CD8-positive, alpha-beta memory T cell (primary cell): ENCODE results near the gene CCR5AS.
"Not testable (repeated sequence)": the region's sequence is repeated elsewhere in the genome, so short reads cannot be mapped to it uniquely, and the experiment has no call there.

Experiments used
- CTCF ChIA-PET: fragments of 350-600 bp; sonication (Branson Sonifier 250); formaldehyde crosslinking; loops from one replicate; lab custom pipeline; 2021; ENCODE audit warnings: antibody characterized with exemption; lab: Charles Lee
- POLR2A ChIA-PET: fragments of 350-600 bp; sonication (Branson Sonifier 250); formaldehyde crosslinking; loops from one replicate; lab custom pipeline; 2021; ENCODE audit warnings: antibody characterized with exemption; lab: Charles Lee
- DNase-seq, 5 donors: peaks; one replicate each; pipeline versions ENCODE4 v3.0.0 to v3.0.0-alpha.2; 2020 to 2022; ENCODE audit warnings: mixed read lengths in 1 of 5
- H3K27ac ChIP-seq: one replicate; pipeline ENCODE4 v1.7.0; 2013; ENCODE audit warnings: low read depth, mild to moderate bottlenecking, low read length, moderate library complexity
- H3K27me3 ChIP-seq: 2 replicates; pipeline ENCODE4 v1.7.0; 2013; ENCODE audit warnings: low read length, mild to moderate bottlenecking; ENCODE audit not compliant: insufficient read depth, poor library complexity, severe bottlenecking
- H3K36me3 ChIP-seq: 2 replicates; pipeline ENCODE4 v1.7.0; 2013; ENCODE audit warnings: mild to moderate bottlenecking, low read length, moderate library complexity; ENCODE audit not compliant: insufficient read depth
- H3K4me1 ChIP-seq: 2 replicates; pipeline ENCODE4 v1.7.0; 2013; ENCODE audit warnings: mild to moderate bottlenecking, low read length, moderate library complexity; ENCODE audit not compliant: insufficient read depth
- H3K4me3 ChIP-seq: 2 replicates; pipeline ENCODE4 v1.7.0; 2013; ENCODE audit warnings: mild to moderate bottlenecking, low read length
- H3K9me3 ChIP-seq: 2 replicates; pipeline ENCODE4 v1.7.0; 2013; ENCODE audit warnings: mild to moderate bottlenecking, low read length
- H3K27ac Mint-ChIP-seq, 8 donors: one replicate each; pipeline ENCODE4 v1.8.0; 2020 to 2021; ENCODE audit warnings: mixed read lengths in 8 of 8, mild to moderate bottlenecking in 6 of 8, inconsistent platforms in 3 of 8, moderate library complexity in 3 of 8
- H3K27me3 Mint-ChIP-seq, 2 donors: one replicate each; pipeline ENCODE4 v1.8.0; 2020 to 2021; ENCODE audit warnings: mixed read lengths in 2 of 2, mild to moderate bottlenecking in 1 of 2, moderate library complexity in 1 of 2
- H3K36me3 Mint-ChIP-seq, 3 donors: one replicate each; pipeline ENCODE4 v1.8.0; 2020 to 2021; ENCODE audit warnings: mixed read lengths in 3 of 3, inconsistent platforms in 1 of 3, mild to moderate bottlenecking in 1 of 3
- H3K4me1 Mint-ChIP-seq, 3 donors: one replicate each; pipeline ENCODE4 v1.8.0; 2020 to 2021; ENCODE audit warnings: mixed read lengths in 3 of 3, inconsistent platforms in 1 of 3, mild to moderate bottlenecking in 1 of 3
- H3K4me3 Mint-ChIP-seq, 7 donors: one replicate each; pipeline ENCODE4 v1.8.0; 2020 to 2021; ENCODE audit warnings: mixed read lengths in 7 of 7, mild to moderate bottlenecking in 6 of 7, moderate library complexity in 4 of 7, inconsistent platforms in 2 of 7
- H3K9me3 Mint-ChIP-seq, 5 donors: one replicate each; pipeline ENCODE4 v1.8.0; 2020 to 2022; ENCODE audit warnings: mixed read lengths in 5 of 5, mild to moderate bottlenecking in 3 of 5, moderate library complexity in 2 of 5, inconsistent platforms in 1 of 5

Gene CCR5AS

DNA sequence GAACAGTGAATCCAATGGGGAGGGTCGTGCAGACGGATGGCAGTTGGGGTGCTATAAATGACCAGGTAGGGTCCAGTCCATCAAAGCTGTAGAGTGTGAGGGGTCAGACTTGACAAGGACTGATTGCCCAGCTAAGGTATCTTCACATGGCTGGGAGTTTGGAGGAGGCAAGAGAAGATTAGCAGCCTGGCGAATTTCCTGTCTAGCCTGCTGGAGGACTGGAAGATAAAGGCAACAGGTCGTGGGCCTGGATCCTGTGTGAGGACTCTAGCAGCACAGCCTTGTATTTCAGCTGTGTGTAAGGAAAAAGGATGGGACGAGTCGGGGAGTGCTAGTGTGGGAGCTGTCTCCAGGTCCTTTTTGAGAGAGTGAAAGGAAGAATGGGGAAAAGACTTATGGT lies 17.6 kb downstream of the CCR5AS start:
- no peaks in the 10 kb centered on the region for H3K9me3 ChIP-seq
- Mint-ChIP-seq H3K4me3 (no peak overlapping the region), H3K9me3 (no peaks in the 10 kb centered on the region), H3K4me1 (peaks cover 0 to 8% (median 4%) of the 10 kb centered on the region in 3 donors), H3K36me3 (peaks cover 0 to 2% (median 0%) of the 10 kb centered on the region in 3 donors), H3K27ac (no peak overlapping the region), H3K27me3 (no peaks in the 10 kb centered on the region)
- POLR2A ChIA-PET, result no interaction called here
- no peaks in the 10 kb centered on the region for H3K4me1 ChIP-seq
- H3K4me3 ChIP-seq, result no peak overlapping the region
- H3K36me3 ChIP-seq, result no peaks in the 10 kb centered on the region
- H3K27ac ChIP-seq, result no peak overlapping the region
- no peaks in the 10 kb centered on the region for H3K27me3 ChIP-seq
- no peak for DNase-seq
- CTCF ChIA-PET, result interaction anchor here (1.0 to 1.2 kb wide), 2 partner anchors 11 to 99 kb away, joined by 3 to 4 read pairs; no protein-coding TSS in a partner anchor

DNA sequence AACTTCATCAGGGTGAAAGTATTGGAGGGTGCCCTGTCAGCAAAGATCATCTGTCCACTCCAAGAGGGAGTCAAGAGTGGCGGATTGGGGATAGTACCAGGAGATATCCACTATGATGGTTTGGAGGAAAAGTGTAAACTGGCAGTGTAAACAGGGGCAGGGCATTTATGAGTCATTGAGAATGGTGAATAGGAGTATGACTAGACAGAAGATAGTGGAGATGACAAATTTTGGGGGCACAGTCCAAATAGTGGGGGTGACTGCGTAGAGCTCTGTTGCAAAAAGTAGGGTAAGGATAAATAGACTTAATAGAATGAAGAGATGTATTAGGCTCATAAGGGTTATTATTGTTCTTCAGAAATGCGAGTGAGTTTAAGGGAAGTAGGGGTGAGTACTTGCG lies 18.0 kb downstream of the CCR5AS start:
- DNase-seq, H3K9me3 ChIP-seq, H3K27me3 Mint-ChIP-seq, H3K4me3 ChIP-seq, H3K4me3 Mint-ChIP-seq, H3K36me3 ChIP-seq, POLR2A ChIA-PET, H3K36me3 Mint-ChIP-seq, H3K9me3 Mint-ChIP-seq, H3K4me1 ChIP-seq, H3K27me3 ChIP-seq, H3K27ac Mint-ChIP-seq, H3K27ac ChIP-seq: not testable (repeated sequence)
- CTCF ChIA-PET, result interaction anchor here (1.0 to 1.2 kb wide), 2 partner anchors 11 to 100 kb away, joined by 3 to 4 read pairs; no protein-coding TSS in a partner anchor
- peaks cover 3 to 12% (median 8%) of the 10 kb centered on the region in 3 donors for H3K4me1 Mint-ChIP-seq

DNA sequence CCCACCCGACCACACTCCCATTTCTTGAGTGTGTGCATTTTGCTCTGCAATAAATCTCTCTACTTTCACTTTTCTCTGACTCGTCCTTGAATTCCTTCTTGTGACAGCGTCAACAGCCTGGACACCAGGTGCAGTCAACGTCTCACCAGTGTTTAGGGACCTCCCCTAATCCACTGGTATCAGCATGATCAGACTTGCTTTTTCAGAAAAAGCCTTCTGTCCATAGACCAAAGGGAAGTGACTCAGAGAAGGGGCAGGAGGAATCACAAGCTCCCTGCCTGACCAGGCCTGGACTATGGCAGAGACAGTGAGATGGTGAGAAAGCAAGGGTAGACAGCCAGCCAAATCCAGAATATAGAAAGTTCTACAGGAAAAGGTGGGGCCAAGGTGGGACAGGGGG lies 20.7 kb downstream of the CCR5AS start:
- ChIA-PET CTCF (interaction anchor here (1.6 kb wide), 1 partner anchor 8 kb away, joined by 4 read pairs; no protein-coding TSS in a partner anchor), POLR2A (no interaction called here)
- no peak overlapping the region for H3K27ac Mint-ChIP-seq

DNA sequence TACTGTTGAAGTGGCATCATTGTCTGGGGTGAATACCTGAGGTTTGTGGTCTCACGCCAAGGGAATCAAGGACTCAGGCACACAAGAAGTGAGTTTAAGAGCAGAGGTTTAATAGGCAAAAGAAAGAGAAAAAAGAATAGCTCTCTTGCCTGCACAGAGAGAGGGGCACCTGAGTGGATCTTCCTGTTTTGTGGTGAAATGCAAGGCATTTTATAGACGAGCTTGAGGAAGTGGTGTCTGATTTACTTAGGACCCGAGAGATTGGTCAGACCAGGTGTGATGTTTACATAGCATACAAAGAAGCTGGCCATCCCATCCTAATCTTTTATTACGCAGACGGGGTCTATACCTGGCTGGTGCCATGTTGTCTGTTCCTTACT lies 22.9 kb downstream of the CCR5AS start:
- Histone ChIP-seq H3K4me1 (peaks cover 16% of the 10 kb centered on the region), H3K4me3 (no peak overlapping the region), H3K9me3 (no peaks in the 10 kb centered on the region), H3K27me3 (no peaks in the 10 kb centered on the region), H3K36me3 (no peaks in the 10 kb centered on the region), H3K27ac (no peak overlapping the region)
- ChIA-PET POLR2A (no interaction called here), CTCF (interaction anchor here (0.6 to 5.0 kb wide), 6 partner anchors 9 to 305 kb away, joined by 3 to 26 read pairs (median 4); partner anchors contain the start of gene CCR5)
- Mint-ChIP-seq H3K9me3 (no peaks in the 10 kb centered on the region), H3K36me3 (peaks cover 0 to 2% (median 0%) of the 10 kb centered on the region in 3 donors), H3K27ac (peak overlapping the region in 4 of 8 donors; percentile 6 to 47 (median 18)), H3K27me3 (no peaks in the 10 kb centered on the region), H3K4me1 (peaks cover 25 to 43% (median 39%) of the 10 kb centered on the region in 3 donors), H3K4me3 (peak overlapping the region in 1 of 7 donors; percentile 40)
- DNase-seq, result no peak

More for the DNA sequence above, 20.7 kb downstream of the CCR5AS start:
- H3K36me3 ChIP-seq, result no peaks in the 10 kb centered on the region
- H3K36me3 Mint-ChIP-seq, result peaks cover 0 to 2% (median 0%) of the 10 kb centered on the region in 3 donors
- peaks cover 6% of the 10 kb centered on the region for H3K4me1 ChIP-seq
- H3K9me3 Mint-ChIP-seq, result no peaks in the 10 kb centered on the region
- H3K9me3 ChIP-seq, result no peaks in the 10 kb centered on the region
- H3K4me1 Mint-ChIP-seq, result peaks cover 14 to 27% (median 21%) of the 10 kb centered on the region in 3 donors
- H3K27ac ChIP-seq, result peak overlapping the region; percentile 25
- H3K4me3 Mint-ChIP-seq, result no peak overlapping the region
- no peaks in the 10 kb centered on the region for H3K27me3 ChIP-seq
- H3K27me3 Mint-ChIP-seq, result no peaks in the 10 kb centered on the region
- H3K4me3 ChIP-seq, result no peak overlapping the region
- DNase-seq, result no peak

DNA sequence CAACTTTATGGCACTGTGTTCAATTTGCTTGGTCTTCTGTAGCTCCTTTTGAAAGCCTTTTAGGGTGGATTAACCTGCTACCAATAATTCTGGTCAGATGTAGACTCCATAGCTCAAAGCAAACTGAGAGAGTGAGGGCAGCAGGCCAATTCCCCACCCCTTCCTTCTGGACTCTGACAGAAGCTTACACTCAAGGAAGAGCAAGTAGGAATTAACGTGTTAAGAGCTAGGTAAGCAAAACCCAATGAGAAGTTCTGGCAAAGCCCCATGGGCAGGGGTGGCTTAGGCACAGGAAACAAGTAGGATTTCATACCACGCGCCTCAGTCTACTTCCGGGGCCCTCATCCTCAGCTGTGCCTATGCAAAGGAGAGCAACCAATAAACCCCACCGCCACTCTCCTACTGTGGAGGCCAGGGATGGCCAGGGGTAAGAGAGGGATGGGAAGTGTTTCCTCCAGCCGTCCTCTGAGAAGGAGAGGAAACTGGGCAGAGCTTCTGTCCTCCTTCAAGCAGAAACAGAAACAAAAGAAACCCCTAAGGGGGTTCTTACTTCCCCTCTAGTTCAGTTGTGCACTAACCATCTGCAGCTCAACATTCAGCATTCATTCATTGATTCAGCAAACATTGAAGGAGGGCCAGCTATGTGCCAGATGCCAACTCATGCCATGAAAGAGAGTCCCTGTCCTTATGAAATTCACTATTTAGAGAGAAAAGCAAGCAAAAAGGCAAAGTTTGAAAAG lies 23.5 kb downstream of the CCR5AS start:
- no peaks in the 10 kb centered on the region for H3K27me3 ChIP-seq
- Mint-ChIP-seq H3K4me1 (peaks cover 26 to 46% (median 41%) of the 10 kb centered on the region in 3 donors), H3K9me3 (no peaks in the 10 kb centered on the region), H3K4me3 (peak overlapping the region in 3 of 7 donors; percentile 20 to 40 (median 37)), H3K27ac (peak overlapping the region in 6 of 8 donors; percentile 6 to 80 (median 56)), H3K36me3 (peaks cover 0 to 2% (median under 1%) of the 10 kb centered on the region in 3 donors), H3K27me3 (no peaks in the 10 kb centered on the region)
- H3K9me3 ChIP-seq, result no peaks in the 10 kb centered on the region
- H3K4me1 ChIP-seq, result peaks cover 19% of the 10 kb centered on the region
- no peak overlapping the region for H3K27ac ChIP-seq
- no peaks in the 10 kb centered on the region for H3K36me3 ChIP-seq
- ChIA-PET POLR2A (interaction anchor here (1.0 kb wide), 1 partner anchor 11 kb away, joined by 4 read pairs; no protein-coding TSS in a partner anchor), CTCF (interaction anchor here (1.1 to 5.0 kb wide), 5 partner anchors 9 to 304 kb away, joined by 3 to 26 read pairs (median 5); partner anchors contain the start of gene CCR5)
- DNase-seq, result no peak
- no peak overlapping the region for H3K4me3 ChIP-seq

DNA sequence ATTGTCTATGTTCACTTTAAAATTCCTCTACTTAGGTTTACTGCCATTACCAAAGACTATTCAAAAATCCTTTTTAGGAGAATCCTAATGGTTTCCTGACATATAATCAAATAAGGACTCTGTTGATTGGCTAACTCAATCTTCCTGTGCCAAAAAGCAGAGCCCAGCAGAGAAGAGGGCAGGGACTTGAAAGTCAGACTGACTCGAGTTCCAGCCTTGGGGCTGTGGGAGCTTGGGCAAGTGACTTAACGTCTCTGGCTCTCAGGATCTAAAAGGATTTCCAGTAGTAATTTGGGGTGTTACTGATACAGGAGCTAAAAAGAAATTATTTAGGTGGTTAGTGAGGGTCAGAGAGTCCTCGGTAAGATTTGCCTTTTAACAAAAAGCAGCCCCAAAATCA lies 25.2 kb downstream of the CCR5AS start:
- H3K9me3 Mint-ChIP-seq, result no peaks in the 10 kb centered on the region
- peaks cover 0 to 9% (median 0%) of the 10 kb centered on the region in 3 donors for H3K36me3 Mint-ChIP-seq
- H3K27me3 ChIP-seq, result no peaks in the 10 kb centered on the region
- peak overlapping the region in 2 of 8 donors; percentile 44 to 81 for H3K27ac Mint-ChIP-seq
- DNase-seq, result no peak
- no peak overlapping the region for H3K4me3 Mint-ChIP-seq
- H3K27ac ChIP-seq, result no peak overlapping the region
- no peaks in the 10 kb centered on the region for H3K36me3 ChIP-seq
- peaks cover 19% of the 10 kb centered on the region for H3K4me1 ChIP-seq
- ChIA-PET CTCF (interaction anchor here (1.3 to 5.0 kb wide), 2 partner anchors 12 to 105 kb away, joined by 5 to 26 read pairs; partner anchors contain the start of gene CCR5), POLR2A (no interaction called here)
- H3K4me1 Mint-ChIP-seq, result peaks cover 38 to 61% (median 54%) of the 10 kb centered on the region in 3 donors
- no peaks in the 10 kb centered on the region for H3K27me3 Mint-ChIP-seq
- H3K9me3 ChIP-seq, result no peaks in the 10 kb centered on the region
- no peak overlapping the region for H3K4me3 ChIP-seq

DNA sequence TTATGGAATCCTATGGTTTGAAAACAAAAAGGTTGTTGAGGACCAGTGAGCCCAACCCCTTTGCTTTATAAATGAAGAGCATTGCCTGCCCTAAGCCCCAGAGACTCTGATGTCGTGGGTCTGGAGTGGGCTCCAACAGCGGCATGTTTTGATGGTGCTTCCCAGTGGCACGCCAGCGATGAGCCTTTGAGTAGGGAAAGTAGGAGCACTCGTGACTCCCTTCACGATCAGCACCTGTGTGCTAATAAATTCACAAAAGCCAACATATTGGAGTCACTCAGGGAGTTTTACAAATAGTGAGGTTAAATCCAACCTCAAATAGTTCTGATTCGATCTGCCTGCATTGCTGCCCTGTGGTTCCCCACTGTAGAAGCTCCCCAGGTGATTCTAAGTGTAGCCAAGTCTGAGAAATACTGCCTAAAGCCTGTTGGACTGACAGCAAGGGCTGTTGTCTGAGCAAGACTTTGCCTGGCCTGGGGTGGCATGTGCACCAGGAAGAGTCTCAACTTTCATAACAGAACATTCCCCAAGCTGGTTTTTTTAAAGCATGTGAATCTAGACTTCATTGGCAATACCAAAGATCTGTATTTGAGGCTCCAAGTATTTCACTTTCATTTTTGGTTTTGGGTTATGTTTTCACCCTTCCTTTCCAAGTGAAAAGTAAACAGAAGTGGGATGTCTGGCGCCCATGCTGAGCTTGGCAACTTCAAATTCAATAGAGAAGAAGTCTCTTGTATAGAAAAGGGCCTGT lies 26.2 kb downstream of the CCR5AS start:
- no peak for DNase-seq

More for the DNA sequence above, 26.2 kb downstream of the CCR5AS start:
- no peak overlapping the region for H3K27ac ChIP-seq
- H3K27me3 ChIP-seq, result no peaks in the 10 kb centered on the region
- peaks cover 21% of the 10 kb centered on the region for H3K4me1 ChIP-seq
- Mint-ChIP-seq H3K27ac (peak overlapping the region; percentile 44 to 91 (median 78)), H3K4me1 (peaks cover 46 to 68% (median 63%) of the 10 kb centered on the region in 3 donors), H3K27me3 (no peaks in the 10 kb centered on the region), H3K9me3 (no peaks in the 10 kb centered on the region), H3K36me3 (peaks cover 0 to 10% (median 0%) of the 10 kb centered on the region in 3 donors), H3K4me3 (peak overlapping the region in 6 of 7 donors; percentile 56 to 78 (median 65))
- H3K9me3 ChIP-seq, result no peaks in the 10 kb centered on the region
- CTCF ChIA-PET, result interaction anchor here (1.0 to 5.0 kb wide), 5 partner anchors 11 to 277 kb away, joined by 3 to 26 read pairs (median 4); partner anchors contain the start of gene CCR5
- POLR2A ChIA-PET, result no interaction called here
- H3K4me3 ChIP-seq, result peak overlapping the region; percentile 9
- no peaks in the 10 kb centered on the region for H3K36me3 ChIP-seq
